C4-2B (cell line): Measurements from ENCODE around the gene PBRM1.

Experiments used
- H3K27ac ChIP-seq: fragments of 450-650 bp; 2 replicates; pipeline ENCODE4 v1.5.1; 2017
- ZFX ChIP-seq: fragments of 450-650 bp; IDR thresholded peaks from 2 replicates; pipeline ENCODE4 v1.6.1; 2017
- TF ChIP-seq, protein P1 (sequence below): fragments of 450-650 bp; conservative IDR thresholded peaks from 2 replicates; pipeline ENCODE4 v1.5.1; 2017; ENCODE audit warnings: mild to moderate bottlenecking

The PBRM1 gene

DNA sequence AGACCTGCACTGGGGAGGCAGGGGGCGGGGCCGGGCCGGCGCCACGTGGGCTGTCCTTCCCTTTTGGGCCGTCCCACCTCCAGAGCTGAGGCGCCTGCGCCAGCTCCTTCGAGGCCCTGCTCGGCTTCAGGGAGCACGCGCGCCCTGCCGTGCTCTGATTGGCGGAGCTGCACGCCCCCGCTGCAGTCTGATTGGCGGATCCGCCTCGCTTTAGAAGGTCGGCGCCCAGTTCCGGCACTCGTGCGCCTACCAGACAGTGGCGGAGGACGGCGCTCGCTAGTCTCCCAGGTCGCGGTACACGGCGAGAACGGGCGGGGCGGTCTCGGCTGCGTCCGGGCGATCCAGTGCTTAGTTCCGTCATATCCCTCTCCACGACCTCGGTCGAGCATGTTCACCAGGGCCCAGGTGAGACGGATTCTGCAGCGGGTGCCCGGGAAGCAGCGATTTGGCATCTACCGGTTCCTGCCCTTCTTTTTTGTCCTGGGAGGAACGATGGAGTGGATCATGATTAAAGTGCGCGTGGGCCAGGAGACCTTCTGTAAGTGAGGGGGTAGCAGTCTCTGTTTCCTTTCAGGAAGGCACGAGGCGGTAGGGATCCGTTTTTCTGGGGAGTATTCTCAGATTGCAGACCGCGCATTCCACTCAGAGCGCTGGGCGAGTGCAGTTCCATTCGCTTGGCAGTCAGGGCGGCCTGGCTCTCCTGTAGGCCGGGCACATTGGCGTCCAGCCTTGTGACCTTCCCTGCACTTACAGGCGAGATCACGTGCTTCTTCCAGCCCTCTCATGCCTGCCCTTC is 149.1 kb downstream of the PBRM1 start, which contains the start of gene UQCC5:
TSS of gene UQCC5 (plus strand) at position 237 of the 796 bp plus-strand sequence. CDS start at position 388, 151 bp downstream.
- H3K27ac ChIP-seq = peak within 1 kb of the TSS; percentile 95
- TF ChIP-seq, protein P1, sequence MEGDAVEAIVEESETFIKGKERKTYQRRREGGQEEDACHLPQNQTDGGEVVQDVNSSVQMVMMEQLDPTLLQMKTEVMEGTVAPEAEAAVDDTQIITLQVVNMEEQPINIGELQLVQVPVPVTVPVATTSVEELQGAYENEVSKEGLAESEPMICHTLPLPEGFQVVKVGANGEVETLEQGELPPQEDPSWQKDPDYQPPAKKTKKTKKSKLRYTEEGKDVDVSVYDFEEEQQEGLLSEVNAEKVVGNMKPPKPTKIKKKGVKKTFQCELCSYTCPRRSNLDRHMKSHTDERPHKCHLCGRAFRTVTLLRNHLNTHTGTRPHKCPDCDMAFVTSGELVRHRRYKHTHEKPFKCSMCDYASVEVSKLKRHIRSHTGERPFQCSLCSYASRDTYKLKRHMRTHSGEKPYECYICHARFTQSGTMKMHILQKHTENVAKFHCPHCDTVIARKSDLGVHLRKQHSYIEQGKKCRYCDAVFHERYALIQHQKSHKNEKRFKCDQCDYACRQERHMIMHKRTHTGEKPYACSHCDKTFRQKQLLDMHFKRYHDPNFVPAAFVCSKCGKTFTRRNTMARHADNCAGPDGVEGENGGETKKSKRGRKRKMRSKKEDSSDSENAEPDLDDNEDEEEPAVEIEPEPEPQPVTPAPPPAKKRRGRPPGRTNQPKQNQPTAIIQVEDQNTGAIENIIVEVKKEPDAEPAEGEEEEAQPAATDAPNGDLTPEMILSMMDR = no peak
- TF ChIP-seq ZFX = peak; percentile 66

DNA sequence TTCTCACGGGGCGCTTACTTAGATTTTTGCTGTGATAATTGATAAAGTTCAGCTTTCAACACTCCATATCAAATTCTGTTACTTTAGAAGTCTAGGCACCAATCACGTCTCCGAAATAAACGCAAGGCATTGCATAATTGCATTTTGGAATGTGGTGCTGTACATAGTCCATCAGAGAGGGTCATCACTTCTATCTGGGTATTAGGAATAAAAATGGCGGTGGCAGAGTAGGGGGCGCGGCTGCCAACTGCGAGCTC is 149.7 kb downstream of the PBRM1 start:
- peak overlapping the region; percentile 95; the same call in 1 of the 2 replicates for H3K27ac ChIP-seq
- TF ChIP-seq, protein P1 = no peak
- no peak for TF ChIP-seq ZFX

DNA sequence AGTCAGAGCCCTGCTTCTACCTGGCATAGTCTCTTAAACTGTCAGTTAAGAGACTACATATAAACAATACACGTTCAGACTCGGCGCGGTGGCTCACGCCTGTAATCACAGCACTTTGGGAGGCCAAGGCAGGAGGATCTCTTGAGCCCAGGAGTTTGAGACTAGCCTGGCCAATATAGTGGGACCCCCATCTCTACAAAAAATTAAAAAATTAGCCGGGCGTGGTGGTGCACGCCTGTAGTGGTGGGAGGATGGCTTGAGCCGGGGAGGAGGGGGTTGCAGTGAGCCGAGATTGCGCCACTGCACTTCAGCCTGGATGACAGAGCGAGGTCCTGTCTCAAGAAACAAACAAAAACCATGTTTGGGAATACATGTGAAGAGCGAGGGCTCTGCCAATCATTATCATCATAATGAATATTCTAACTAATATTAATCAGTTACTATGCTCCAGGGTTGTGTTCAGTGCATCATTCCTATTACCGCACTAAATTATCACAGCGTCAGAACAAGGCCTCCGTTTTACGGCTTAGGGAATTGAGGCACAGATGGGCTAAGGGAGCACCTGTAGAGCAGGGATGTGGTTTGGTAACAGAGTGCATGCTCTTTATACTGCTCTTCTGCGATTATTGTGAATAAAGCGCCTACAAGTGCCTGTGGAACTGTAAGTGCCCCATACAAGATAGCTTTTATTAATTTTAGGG is 150.2 kb downstream of the PBRM1 start:
- TF ChIP-seq, protein P1 = no peak
- TF ChIP-seq ZFX = no peak
- peak overlapping the region; percentile 95; the same call in 1 of the 2 replicates for H3K27ac ChIP-seq

DNA sequence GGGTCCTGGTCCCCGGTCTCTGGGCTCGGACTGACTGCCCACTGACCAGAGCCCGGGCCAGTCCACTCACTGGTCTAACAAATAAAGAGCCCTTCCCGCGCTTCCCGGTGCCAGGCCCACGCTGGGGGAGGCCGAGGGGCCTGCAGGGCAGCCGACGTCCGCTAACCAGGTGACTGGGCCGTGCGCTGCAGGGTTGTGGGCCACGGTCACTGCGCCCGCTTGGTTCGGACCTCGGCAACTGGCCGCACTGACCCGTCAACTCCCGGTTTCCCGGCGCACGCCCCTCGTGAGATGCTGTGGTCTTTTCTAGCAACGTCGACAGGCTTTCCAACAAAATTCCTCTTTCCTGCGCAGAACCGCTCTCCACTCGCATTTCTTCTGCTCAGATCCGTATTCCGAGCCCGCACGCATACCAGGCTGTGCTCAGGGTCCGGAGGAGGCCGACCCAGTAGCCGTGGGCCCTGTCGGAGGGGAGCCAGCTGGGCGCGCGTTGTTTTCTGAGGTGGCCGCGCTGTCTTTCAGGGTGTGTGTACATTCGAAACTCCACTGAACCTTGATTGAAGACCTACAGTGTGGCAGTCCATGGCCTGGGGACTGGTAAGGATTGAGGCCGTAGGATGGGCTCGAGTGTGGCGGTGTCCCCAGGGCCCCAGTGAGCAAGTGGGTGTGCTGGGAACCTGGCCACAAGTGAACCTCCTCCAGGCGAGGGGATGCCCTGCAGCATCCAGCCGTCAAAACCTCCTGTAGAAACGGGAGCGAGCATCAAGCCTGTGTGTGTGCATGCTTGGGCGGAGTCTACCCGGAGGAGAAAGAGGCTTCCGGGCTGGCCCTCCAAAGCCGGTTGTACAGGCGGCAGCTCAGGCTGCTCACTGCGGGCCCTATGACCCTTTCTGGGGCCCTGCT is 151.2 kb downstream of the PBRM1 start:
- peak overlapping the region; percentile 87 for H3K27ac ChIP-seq
- peak; percentile 38; the same call in 1 of the 2 replicates for TF ChIP-seq ZFX
- TF ChIP-seq, protein P1 = no peak

DNA sequence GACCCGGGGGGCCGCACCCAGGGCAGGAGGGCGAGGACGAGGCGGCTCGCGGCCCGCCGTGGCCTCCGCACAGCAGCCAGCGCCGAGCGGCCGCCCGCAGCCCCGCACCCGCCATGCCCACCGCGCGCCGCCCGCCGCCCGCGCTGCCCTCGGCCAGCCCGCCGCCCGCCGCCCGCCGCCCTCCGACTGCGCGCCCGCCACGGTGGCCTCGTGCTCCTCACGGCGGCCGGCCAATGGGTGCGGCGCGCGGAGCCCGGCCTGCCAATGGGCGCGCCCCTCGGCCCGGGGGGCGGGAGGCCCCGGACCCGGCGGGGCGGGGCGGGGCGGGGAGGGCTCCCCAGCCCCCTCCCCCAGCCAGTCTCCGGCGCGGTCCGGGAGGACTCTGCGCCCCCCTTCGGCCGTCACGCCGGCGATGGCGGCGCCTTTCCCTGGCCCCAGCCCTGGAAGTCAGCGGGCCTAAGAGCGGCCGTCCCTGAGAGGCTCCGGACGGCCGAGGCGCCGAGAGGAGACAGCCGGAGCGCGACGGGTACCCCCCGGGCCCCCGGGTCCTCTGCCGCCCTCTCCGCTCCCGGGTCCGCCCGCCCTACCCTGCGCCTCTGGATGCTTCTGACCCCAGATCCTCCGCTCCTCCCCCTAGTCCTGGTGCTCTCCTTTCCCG is 152.0 kb downstream of the PBRM1 start, which contains the start of gene NT5DC2:
TSS of gene NT5DC2 (minus strand) at position 235 of the 658 bp plus-strand sequence. CDS start at position 115, 120 bp downstream.
- peak within 1 kb of the TSS; percentile 87 for H3K27ac ChIP-seq

DNA sequence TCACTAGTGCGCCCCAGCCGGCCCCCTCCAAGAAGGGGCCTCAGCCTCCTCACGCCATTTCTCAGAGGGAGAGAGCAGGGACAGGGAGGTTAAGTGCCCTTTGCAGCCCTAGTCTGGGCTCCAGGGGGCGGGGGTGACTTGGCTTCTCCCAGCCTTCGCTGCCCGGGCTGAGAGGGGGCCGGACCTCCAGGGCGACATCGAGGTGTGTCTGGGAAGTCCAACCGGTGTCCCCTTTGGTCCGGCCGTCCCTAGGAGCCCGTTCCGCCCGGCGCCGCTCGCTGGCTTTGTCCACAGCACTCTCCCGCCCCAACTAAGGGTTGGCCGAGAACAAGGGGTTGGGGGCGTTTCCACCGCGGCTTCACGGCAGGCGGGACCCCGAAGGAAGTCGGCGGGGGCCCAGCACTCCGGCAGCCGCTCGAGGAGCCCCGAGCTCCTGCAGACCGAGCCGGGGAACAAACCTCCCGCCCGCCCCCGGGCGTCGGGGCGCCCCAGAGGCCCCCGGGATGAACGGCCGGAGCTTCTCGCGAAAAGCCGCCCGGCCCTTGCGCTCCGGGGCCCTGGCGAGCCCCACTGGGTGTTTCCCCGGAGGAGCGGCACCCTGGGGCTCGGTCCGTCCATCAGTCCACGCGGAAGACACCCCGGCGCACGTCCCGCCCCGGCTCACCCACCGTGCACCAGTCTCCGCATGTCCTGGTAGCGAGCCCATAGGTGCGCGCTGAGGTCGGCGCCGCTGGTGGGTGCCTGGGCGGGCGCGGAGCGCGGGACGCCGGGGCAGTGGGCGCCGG is 152.7 kb downstream of the PBRM1 start:
- H3K27ac ChIP-seq = peak overlapping the region; percentile 87
- TF ChIP-seq, protein P1 = no peak
- TF ChIP-seq ZFX = no peak

More for the DNA sequence above, 152.0 kb downstream of the PBRM1 start, which contains the start of gene NT5DC2:
- TF ChIP-seq ZFX = no peak
